K562 (cell line): ENCODE results near the gene ADGRF1.

Experiments
- TF ChIP-seq, protein P1 (sequence below): fragments of 450-650 bp; formaldehyde crosslinking; conservative IDR thresholded peaks from 2 replicates; pipeline ENCODE4 v1.4.0; 2022; ENCODE audit warnings: mild to moderate bottlenecking, missing genetic modification characterization
- TF ChIP-seq, protein P2 (sequence below), 3 experiments: IDR thresholded peaks in 2 of 3; conservative IDR thresholded peaks in 1 of 3; 2 replicates each; pipeline ENCODE4 v1.5.1; 2011 to 2012; ENCODE audit warnings: low read length in 3 of 3, mild to moderate bottlenecking in 3 of 3, control low read depth in 2 of 3, improper control_type of control experiment in 1 of 3, inconsistent platforms in 1 of 3, low read depth in 1 of 3, mixed read lengths in 1 of 3, moderate library complexity in 1 of 3; ENCODE audit not compliant: insufficient read depth in 2 of 3

DNA sequence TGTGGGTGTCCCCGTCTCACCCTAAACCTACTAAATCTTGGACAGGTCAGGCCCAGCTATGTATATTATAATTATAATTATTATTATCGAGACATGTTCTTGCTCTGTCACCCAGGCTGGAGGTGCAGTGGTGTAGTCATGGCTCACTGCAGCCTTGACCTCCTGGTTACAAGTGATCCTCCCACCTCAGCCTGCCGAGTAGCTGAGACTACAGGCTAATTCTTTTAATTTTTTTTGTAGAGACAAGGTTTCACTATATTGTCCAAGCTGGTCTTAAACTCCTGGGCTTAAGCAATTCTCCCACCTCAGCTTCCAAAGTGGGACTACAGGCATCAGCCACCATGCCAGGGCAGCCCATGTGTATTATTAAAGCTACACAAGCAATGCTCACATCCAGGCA lies 10.5 kb downstream of the ADGRF1 start:
- TF ChIP-seq, protein P1, sequence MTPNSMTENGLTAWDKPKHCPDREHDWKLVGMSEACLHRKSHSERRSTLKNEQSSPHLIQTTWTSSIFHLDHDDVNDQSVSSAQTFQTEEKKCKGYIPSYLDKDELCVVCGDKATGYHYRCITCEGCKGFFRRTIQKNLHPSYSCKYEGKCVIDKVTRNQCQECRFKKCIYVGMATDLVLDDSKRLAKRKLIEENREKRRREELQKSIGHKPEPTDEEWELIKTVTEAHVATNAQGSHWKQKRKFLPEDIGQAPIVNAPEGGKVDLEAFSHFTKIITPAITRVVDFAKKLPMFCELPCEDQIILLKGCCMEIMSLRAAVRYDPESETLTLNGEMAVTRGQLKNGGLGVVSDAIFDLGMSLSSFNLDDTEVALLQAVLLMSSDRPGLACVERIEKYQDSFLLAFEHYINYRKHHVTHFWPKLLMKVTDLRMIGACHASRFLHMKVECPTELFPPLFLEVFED, result no peak
- TF ChIP-seq, protein P2, sequence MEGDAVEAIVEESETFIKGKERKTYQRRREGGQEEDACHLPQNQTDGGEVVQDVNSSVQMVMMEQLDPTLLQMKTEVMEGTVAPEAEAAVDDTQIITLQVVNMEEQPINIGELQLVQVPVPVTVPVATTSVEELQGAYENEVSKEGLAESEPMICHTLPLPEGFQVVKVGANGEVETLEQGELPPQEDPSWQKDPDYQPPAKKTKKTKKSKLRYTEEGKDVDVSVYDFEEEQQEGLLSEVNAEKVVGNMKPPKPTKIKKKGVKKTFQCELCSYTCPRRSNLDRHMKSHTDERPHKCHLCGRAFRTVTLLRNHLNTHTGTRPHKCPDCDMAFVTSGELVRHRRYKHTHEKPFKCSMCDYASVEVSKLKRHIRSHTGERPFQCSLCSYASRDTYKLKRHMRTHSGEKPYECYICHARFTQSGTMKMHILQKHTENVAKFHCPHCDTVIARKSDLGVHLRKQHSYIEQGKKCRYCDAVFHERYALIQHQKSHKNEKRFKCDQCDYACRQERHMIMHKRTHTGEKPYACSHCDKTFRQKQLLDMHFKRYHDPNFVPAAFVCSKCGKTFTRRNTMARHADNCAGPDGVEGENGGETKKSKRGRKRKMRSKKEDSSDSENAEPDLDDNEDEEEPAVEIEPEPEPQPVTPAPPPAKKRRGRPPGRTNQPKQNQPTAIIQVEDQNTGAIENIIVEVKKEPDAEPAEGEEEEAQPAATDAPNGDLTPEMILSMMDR (IDR thresholded peaks at IDR 0.05 in 2 of 3, conservative IDR thresholded peaks at IDR 0.05 in 1 of 3; ENCODE audit: insufficient read depth in 2 of 3, low read depth in 1 of 3, low read length in 3 of 3), result no peak
